CD4-positive, alpha-beta T cell treated with Interleukin-1 beta for 1 hour (primary cell): Measurements from ENCODE around the gene OBSL1.

Experiments
- DNase-seq, 2 donors: peaks; one replicate each; pipeline ENCODE4 v3.0.0-alpha.2; 2020 to 2022

OBSL1 gene

DNA sequence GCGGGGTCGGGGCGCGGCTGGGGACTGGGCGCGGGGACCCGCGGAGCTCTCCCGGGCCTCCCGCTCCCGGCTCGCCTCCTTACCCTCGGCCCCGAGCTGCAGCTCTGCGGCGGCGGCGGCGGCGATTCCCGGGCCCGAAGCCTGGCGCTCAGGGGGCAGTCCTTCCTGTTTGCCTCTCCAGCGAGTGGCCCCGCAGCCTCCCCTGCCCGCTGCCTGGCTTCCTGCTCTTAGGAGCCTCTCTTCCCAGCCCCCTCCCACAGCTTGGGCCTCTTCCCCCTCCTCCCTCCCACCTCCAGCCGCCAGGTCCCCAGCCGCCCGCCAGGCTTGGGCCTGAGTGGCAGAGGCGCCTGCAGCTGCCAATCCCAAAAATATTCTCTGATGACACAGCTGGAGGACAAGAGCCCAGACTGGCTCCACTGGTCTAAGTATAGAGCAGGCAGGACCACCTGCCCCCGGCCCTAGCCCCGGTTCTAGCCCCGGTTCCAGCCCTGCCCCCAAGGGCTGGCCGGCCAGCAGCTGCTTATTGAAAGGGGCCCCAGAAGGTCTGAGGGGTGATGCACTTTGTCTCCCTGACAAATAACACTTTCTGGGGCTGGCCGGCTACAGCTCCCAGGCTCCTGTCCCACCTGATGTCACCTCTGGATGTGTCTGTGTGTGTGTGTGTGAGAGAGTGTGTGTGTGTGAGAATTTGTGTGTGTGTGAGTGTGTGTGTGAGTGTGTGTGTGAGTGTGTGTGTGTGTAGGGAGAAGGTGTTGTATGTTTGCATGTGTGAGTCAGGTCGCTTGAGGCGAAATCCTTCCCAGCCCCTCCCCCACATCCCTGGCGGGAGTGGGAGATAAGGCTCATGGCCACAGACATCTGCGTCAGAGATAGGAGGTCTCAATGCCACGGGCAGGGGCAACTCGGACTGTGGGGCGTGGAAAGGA is at the start of gene OBSL1:
OBSL1 (minus strand) TSS at position 229 of the 926 bp plus-strand sequence. CDS start 307 bp downstream, outside the sequence.
- no peak for DNase-seq

- DNase-seq: no peak
Observed at GRCh38 chr2:219620546-219620945, 49.2 kb upstream of the OBSL1 start.

GRCh38 chr2:219619235-219619634 is 47.9 kb upstream of the OBSL1 start:
- DNase-seq: no peak

DNA sequence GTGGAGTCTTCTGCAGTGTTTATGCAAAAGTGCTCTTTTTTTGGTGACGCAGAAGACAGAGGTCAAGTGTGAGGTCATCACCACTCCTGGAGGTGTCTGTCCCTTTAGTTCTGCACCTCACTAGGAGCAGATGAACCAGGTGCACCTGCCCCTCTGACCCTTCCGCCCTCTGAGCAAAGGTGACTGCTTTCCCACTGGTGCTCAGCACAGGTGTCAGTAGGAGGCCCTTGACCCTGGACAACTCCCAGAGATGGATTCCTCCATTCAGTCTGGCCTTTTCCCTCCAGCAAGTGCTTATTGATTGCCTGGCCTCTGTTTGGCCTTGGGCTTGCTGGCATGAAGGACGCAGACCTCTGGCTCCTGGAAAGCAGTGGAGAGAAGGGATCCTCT is 47.4 kb upstream of the OBSL1 start:
- no peak for DNase-seq

GRCh38 chr2:219616550-219616949 is 45.2 kb upstream of the OBSL1 start:
- no peak for DNase-seq

DNA sequence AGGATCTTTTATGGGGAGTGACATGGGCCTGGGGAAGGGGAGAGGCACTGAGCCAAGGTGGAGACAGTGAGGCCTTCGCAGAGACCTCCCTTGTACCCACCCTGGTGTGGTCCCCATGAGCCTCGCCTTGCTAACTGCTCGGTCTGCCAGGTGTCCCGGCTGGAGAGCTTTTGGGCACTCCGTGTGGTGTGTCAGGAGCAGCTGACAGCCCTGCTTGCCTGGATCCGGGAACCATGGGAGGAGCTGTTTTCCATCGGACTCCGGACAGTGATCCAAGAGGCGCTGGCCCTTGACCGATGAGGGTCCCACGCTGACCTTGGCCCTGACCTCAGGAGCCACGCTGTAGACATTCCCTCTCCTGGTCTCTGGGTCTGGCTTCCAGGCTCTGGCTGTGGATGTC is 44.6 kb upstream of the OBSL1 start:
- DNase-seq: no peak

GRCh38 chr2:219615036-219615435 is 43.7 kb upstream of the OBSL1 start:
- no peak for DNase-seq

- DNase-seq: no peak
Observed at GRCh38 chr2:219614076-219614860, 42.9 kb upstream of the OBSL1 start.

DNA sequence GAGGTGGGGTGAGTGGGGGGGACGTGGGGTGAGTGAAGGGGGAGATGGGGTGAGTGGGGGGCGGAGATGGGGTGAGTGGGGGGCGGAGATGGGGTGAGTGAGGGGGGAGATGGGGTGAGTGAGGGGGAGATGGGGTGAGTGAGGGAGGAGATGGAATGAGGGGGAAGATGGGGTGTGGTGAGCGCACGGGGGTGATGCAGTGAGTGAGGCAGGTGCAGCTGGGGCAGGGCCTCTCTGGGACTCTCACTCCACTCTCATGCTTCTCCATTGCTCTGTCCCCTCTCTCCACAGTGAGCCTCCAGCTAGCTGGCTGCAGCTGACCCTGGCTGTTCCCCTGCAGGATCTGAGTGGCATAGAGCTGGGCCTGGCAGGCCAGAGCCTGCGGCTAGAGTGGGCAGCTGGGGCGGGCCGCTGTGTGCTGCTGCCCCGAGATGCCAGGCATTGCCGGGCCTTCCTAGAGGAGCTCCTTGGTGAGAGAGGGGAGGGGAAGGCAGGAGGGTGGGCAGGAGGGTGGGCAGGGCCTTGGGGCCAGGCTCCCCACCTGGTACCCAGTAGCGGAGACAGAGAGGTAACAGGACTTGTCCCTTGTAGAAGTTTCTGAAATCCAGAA is 42.2 kb upstream of the OBSL1 start:
- no peak for DNase-seq

DNA sequence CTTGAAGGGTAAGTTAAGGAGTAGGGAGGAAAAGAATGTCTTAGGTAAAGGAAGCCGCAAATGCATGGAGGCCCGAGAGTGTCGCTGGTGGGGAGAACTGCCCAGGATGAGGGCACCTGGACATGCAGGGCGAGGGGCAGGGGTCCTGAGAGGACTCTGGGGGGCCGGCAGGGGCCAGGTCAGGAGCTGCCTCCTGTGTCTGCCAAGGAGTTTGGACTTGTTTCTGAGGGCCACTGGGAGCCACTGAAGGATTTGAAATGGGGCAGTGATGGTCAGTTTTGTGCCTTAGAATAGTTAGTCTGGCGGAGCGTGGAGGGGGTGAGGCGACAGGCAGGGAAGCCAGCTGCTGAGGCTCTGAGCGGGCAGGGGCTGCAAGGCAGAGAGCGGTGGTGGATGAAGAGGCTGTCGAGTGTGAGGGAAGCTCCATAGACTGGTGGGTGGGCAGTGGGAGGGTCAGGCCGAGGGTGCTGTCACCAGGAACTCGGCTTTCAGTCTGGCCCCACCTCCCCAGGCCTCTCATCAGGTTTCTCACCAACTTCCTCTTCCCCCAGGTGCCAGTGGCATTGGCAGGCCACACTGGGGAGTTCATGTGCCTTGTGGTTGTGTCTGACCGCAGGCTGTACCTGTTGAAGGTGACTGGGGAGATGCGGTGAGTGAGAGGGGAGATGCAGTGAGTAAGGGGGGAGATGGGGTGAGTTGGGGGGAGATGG is 41.4 kb upstream of the OBSL1 start:
- DNase-seq: peak; percentile 18 to 51

DNA sequence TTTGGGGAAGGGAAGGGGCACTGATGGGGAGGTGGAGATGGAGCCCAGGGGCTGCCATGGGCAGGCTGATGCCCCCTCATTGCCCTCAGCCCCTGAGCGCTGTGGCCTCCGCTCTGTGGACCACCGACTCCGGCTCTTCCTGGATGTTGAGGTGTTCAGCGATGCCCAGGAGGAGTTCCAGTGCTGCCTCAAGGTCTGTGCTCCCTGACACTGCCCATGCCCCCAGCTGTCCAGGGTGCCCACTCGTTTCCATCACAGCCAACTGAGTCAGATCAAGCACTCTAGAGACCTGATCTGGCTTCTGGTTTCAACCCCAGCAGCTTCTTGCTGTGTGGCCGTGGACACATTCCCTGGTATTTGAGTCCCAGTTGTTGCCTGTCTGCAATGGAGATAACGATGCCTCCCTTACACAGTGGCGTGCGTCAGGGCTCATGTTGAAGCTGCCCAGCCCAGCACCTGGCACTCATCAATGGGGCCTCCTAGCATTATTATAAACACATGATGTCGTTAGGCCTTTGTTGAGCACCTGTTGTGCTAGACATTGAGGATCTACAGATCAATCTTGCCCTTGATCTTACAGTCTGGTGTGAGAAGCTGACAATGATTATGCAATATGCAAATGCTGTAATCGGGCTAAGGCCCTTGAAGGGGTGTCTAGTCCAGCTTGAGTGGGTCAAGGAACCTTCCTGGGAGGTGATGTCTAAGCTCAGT is 40.7 kb upstream of the OBSL1 start:
- no peak for DNase-seq

- no peak for DNase-seq
Observed at GRCh38 chr2:219611306-219611705, 40.0 kb upstream of the OBSL1 start.

- no peak for DNase-seq
Observed at GRCh38 chr2:219609149-219609750, 37.9 kb upstream of the OBSL1 start.

DNA sequence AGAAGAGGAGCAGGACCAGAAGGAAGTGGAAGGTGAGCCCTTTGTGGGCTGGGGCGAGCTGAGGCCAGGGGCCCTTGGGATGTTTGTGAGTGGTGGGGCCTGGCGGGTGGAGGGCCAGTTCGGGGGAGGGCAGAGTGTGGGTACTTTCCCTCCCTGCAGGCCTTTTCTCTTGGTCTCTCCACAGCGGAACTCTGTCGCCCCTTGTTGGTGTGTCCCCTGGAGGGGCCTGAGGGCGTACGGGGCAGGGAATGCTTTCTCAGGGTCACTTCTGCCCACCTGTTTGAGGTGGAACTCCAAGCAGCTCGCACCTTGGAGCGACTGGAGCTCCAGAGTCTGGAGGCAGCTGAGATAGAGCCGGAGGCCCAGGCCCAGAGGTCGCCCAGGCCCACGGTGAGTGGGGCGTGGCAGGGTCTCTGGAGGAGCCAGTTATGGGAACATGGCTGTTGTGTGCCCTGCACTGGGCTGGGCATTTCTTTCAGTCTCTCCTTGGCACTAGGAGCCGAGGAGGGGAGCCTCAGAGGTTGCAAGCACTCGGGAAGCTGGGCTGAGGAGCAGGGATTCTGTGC is 37.1 kb upstream of the OBSL1 start:
- no peak for DNase-seq

DNA sequence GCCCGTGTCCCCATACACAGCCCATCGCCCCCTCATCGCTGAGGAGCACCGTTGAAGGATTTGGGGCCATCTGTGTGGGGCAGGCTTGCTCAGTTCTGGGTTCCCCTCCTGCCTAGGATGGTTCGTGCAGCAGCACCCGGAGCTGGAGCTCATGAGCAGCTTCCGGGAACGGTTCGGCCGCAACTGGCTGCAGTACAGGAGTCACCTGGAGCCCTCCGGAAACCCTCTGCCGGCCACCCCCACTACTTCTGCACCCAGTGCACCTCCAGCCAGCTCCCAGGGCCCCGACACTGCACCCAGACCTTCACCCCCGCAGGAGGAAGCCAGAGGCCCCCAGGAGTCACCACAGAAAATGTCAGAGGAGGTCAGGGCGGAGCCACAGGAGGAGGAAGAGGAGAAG is 36.6 kb upstream of the OBSL1 start:
- DNase-seq: no peak

GRCh38 chr2:219605607-219605954 is 34.2 kb upstream of the OBSL1 start:
- DNase-seq: no peak

DNA sequence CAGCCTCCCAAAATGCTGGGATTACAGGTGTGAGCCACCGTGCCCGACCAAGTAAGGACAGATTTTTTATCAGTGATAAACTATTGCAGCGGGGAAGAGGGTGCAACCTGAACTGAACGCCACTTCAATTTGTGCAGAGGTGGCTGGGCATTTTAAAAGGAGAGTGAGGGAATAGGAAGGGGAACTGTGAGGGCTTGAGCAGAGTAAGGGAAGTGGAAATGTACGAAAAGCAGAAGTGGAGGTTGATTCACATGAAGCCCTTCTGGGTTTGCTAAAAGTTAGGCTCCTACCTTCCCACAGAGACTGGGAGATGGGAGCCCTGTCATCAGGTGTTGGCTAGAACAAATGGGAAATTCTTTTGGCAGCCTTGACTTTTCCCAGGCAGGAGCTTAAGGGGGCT is 32.4 kb upstream of the OBSL1 start:
- no peak for DNase-seq

- DNase-seq: no peak
Observed at GRCh38 chr2:219598308-219599078, 27.2 kb upstream of the OBSL1 start.

GRCh38 chr2:219597552-219598307 is 26.4 kb upstream of the OBSL1 start, which contains the start of gene STK11IP:
TSS of gene STK11IP (plus strand) at chr2:219597857. CDS start at chr2:219598120, 263 bp downstream.
- DNase-seq: peak; percentile 87 to 89
